Right lobe of liver (tissue), 4 donors: Measurements from ENCODE around the gene JAZF1.

ENCODE experiments used
- POLR2A ChIP-seq: fragments of 450-650 bp; IDR thresholded peaks from one replicate; pipeline ENCODE4 v1.6.1; 2017; ENCODE audit warnings: antibody characterized with exemption, mild to moderate bottlenecking
- TF ChIP-seq, protein P1 (sequence below), 4 donors: fragments of 200-600 bp in 3 of 4; fragments of 450-650 bp in 1 of 4; IDR thresholded peaks; one replicate each; pipeline versions ENCODE4 v1.5.1 to v1.8.0; 2016 to 2022; ENCODE audit warnings: antibody characterized with exemption in 4 of 4, mild to moderate bottlenecking in 2 of 4
- donor health status: DM: no; HTN: no; CAD: no.
- donor health status: DM: no; HTN: no; CAD: no.
- donor health status: DM: no; HTN: yes; CAD: no.

DNA sequence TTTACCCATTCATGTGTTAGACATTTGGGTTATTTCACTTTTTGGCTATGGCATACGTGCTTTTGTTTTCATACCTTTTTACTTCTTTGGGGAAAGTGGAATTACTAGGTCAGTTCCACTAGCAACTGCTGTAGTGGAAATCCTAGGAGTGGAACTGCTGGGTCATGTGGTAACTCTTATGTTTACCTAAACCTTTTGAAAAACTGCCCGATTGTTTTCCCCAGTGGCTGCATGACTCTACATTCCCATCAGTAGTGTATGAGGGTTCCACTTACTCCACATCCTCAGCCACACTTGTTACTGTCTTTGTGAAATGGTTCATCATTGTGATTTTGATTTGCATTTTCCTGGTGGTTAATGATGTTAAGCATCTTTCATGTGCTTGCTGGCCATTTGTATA lies 358.4 kb downstream of the JAZF1 start:
- no peak for TF ChIP-seq POLR2A
- TF ChIP-seq, protein P1, sequence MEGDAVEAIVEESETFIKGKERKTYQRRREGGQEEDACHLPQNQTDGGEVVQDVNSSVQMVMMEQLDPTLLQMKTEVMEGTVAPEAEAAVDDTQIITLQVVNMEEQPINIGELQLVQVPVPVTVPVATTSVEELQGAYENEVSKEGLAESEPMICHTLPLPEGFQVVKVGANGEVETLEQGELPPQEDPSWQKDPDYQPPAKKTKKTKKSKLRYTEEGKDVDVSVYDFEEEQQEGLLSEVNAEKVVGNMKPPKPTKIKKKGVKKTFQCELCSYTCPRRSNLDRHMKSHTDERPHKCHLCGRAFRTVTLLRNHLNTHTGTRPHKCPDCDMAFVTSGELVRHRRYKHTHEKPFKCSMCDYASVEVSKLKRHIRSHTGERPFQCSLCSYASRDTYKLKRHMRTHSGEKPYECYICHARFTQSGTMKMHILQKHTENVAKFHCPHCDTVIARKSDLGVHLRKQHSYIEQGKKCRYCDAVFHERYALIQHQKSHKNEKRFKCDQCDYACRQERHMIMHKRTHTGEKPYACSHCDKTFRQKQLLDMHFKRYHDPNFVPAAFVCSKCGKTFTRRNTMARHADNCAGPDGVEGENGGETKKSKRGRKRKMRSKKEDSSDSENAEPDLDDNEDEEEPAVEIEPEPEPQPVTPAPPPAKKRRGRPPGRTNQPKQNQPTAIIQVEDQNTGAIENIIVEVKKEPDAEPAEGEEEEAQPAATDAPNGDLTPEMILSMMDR (IDR thresholded peaks at IDR 0.05): no peak
